NCI-H146 treated with DMSO at 0.1 percent for 48 hours (cell line): ENCODE measurements around the gene RBM19.

Source experiments
- DNase-seq: peaks from one replicate; lab custom pipeline; 2025; ENCODE audit not compliant: unreplicated experiment; lab: John Stamatoyannopoulos, UW

The RBM19 gene

DNA sequence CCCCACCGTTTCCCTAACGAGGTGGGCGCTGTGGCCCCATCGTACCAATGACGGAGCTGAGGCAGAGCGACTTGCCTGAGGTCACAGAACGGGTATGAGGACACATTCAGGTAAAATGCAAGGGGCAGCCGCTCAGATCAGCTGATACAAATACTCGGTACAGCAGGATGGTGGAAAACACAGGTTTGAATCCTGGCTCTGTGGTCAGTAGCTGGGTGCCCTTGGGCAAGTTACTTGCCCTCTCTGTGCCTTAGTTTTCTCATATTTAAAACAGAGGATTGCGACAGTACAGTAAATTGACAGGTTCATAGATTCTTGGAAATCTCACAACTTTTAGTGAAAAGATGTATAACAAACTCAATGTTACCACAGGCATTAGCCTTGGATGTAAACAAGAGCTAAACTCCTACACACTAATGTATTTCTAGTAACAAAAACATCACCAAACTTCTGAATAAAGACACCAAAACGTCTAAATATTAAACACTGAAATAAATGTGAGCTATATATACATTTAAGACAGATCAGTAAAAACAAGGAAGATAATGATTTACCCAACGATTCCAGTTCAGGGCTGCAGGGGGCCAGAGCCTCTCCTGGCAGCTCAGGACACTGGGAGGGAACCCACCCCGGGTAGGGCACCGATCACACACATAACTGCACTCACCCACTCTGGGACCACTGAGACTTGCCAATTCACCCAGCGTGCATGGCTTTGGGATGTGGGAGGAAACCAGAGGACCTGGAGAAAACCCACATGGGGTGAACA, 128.4 kb downstream of the RBM19 start:
- no peak for DNase-seq

DNA sequence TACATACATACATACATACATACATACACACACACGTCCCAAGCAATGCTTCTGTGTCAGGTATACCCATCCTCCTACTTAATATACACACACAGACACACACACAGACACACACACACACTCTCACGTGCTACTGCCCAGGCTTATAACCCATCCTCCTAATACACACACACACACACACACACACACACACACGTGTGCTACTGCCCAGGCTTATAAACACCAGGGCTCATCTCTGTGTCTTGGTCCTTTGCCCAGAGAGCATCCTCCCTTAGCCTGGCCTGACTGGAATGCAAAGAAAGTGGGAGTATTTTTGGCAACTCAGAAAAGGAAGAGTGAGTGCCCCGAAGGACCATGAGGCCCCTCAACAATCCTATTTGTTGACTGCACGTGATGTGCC, 129.0 kb downstream of the RBM19 start:
- no peak for DNase-seq

DNA sequence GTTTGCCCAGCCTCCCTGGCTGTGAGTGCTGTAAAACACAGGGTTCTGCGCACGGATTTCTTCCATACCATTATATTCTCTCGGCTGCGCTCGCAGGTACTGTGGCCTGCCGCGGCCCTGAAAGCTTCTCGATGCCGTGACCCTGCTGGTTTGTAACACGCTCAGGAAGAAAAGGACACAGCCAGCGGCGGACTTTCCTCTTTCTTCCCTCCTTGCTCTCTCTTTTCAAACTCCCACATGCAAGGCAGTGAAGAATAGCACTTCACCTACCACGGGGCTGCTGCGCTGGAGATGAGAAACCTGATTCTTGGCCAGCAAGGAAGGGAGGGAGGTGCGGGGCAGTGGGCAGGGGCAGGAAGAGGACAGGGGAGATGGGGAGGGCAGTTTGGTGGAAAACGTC, 130.2 kb downstream of the RBM19 start:
- no peak for DNase-seq

DNA sequence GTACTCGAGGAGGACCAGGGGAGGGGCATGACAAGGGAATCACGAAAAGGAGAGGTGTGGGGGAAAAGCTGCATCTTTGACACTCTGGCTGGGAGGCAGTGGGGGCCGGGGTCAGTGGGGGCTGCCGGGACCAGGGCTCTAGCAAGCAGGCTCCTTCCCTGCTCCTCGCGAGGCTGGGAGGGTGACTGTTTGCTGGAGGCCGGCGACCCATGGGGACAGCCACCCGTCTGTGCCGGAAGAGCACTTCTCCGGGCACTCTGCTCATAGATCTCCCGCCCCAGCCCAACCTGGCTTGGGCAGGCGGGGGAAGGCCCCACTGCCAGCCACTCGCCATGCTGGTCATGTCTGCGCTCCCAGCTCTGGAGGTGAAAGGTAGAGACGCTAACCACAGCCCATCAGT, 130.7 kb downstream of the RBM19 start:
- DNase-seq = no peak

DNA sequence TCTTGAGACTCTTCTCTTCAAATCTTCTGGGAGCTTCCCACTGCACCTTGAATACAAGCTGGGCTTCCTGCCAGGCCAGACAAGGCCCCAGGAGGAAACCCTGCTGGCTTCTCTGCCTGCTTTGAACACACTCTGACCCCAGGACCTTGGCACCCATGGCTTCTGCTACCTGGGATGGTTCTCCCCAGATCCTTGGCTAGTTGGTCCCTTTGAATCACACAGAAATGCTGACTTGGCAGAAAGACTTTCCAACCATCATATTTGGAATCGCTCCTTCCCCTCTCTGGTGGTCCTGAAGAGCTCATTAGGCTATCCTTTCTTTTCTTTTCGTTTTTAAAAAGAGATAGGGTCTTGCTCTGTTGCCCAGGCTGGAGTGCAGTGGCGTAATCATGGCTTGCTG, 132.7 kb downstream of the RBM19 start:
- no peak for DNase-seq

DNA sequence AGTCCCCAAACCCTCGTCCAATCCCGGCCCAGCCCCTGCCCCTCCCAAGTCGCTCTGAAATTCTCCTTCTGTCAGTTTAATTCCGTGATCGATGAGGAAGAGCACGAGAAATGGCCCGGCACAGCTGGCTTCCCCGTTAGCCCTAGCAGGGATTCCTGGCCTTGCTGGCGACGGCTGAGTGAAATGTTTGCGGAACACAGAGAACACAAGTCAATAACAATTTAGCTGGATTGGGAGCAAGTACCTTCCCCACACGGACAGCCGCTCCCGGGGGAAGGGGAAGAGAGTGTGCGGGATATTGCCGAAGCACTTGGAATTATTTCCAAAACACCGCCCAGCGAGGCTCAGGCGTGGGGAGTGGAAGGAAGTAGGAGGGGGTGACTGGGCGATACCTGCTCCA, 134.6 kb downstream of the RBM19 start:
- no peak for DNase-seq

DNA sequence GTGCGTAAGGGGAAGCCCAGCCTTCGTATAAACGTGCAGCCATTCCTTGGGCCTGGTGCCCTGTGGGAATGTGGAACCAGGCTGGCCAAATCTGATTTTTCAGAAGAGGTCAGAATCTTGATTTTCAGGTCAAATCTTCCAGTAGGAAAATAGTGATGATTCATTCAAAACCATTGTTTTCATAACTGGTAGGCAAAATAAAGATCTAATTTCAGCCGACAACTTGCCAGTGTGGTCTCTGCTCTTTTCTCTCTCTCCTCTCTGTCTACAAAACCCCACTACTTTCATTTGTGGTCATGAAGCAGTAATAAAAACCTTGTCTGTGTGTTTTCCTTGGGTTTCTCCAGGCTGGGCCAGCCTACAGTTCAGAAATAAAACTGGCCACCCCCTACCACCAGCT, 135.1 kb downstream of the RBM19 start:
- DNase-seq = no peak

DNA sequence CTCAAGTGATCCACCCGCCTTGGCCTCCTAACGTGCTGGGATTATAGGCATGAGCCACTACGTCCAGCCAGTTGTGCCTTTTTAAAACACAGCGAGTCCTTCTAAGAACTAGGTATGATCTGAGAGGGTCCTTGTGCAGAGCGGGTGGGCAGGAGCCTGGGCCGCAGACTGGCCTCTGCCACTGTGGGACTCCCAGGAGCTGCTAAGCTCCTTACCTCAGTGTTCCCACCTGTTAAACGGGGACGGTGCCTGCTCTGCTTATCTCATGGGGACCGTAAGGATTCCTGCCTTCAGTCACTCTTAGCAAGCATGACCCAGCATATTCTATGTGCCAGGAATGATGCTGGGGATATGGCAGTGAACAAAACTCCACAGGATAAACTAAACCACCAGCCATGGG, 136.9 kb downstream of the RBM19 start:
- DNase-seq = no peak

DNA sequence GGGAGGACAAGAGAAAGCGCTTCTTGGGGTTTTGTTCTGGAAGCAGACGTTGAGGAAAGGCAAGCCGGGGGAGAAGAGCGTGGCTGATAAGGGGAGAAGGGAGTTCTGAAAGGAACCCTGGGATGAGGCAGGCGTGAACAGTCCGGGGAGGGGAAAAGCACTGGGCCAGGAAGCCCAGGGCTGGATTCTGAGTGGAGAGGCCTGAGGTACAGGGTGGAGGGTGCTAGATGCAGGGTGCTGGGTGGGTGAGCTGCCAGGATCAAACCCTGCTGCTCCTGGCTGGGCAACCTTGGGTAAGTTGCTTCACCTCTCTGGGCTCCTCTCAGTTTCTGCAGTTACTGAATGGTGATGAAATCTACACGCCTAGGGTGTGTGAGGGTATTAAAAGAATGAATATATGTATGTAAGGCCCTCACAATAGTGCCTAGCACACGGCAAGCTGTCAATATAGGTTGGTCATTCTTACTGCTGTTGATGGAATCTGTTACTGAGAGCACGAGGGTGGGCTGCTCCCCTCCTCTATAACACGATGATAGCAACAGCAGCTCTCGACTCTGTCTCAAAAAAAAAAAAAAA, 138.5 kb downstream of the RBM19 start:
- no peak for DNase-seq

DNA sequence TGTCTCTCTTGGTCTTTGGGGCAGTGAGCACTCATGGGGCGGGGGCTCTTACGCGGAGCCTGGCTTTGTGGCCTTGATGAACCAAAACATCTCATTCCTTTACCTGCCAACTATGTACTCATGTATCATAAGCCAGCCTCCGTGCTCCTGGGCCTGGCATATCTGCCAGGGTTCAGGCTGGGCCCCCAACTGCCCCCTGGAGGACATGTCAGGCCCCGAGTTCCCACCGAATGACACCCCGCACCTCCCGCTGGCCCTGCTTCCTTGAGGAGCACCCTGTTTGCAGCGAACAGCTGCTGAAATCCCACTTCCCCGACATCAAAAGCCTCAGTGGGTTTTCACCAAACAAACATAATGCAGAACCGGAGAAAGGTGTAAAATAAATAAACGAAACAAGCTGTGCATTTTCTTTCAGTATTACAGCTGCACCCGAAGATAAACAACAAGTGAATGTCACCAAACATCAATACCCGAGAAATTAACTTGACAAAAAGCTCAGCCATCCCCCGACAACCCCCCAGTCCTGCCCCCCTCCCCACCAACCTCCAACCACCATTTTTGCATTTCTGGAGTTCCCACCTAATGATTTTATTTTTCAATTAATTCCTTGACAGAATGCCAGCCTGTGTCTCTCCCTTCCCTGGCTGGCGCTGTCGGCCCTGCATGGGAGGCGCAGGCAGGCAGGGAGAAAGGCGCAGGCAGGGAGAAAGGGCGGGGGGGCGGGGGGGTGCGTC, 139.2 kb downstream of the RBM19 start:
- no peak for DNase-seq

DNA sequence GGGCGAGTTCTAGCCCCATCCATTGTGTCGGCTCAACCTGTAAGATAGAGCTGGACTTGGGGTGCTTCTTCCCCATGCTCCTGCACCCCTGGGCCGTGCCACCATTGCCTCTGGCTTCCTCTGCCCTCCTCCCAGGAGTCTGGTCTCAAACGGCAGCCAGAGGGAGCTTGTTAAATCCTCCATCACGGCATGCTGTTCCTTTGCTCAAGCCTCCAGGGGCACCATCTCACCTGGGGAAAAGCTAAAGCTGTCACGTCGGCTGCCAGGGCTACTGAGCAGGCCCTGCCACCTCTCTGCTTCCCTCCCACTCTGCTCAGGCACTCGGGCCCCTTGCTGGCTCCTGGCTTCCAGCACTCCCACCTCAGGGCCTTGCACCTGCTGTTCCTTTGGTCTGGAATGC, 140.4 kb downstream of the RBM19 start:
- no peak for DNase-seq

DNA sequence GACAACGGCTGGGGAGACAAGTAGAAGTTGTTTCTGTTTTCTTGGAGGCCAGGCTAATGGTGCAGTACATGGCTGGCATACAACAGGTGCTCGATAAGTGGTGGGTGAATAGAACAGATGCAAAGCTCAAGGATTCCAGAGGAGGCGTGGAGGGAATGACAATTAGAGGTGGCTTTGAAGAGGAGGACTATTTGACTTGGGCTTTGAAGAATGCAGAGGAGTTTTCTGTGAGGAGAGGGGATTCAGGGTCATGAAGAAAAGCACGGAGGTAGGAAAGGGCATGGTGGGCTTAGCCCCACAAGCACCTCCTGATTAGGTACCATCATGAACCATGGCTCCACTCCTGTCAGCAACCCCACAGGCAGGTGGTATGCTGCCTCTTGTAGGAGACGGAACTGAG, 142.3 kb downstream of the RBM19 start:
- no peak for DNase-seq

DNA sequence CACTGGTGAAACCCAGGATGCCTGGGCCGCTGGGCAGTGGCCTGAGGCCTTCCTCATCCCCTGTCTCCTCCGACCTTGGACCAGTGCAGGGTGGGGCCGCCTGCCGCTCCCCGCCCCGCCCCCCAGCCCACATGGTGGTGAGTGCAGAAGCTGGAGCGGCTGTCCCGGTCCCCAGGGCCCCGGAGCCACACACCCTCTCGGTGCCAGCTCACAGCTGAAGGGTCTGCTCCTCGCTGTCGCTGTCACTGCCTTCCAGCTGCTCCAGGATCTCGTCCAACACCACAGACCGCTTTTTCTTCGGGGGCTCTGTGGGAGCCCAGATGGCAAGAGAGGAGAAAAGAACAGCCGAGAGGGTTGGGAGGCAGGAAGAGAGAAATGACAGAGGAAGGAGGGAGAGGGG, 143.1 kb downstream of the RBM19 start:
- no peak for DNase-seq

DNA sequence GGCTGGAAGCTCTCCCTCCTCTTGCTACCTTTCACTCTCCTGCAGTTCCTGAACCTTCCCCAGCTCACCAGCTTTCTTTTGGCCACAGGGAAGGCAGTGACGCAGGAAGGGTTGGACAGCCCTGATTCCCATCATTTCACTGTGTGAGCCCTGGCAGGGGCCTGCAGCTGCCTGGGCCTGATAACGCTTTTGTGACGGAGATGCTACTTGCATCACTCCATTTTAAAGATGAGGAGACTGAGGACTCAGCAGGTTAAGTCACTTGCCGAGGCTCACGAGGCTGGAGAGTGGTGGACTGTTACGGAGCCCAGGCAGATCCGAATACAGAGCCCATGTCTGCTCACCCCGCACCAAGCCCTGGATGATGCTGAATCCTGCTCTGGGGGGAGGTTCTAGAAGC, 145.3 kb downstream of the RBM19 start:
- no peak for DNase-seq

DNA sequence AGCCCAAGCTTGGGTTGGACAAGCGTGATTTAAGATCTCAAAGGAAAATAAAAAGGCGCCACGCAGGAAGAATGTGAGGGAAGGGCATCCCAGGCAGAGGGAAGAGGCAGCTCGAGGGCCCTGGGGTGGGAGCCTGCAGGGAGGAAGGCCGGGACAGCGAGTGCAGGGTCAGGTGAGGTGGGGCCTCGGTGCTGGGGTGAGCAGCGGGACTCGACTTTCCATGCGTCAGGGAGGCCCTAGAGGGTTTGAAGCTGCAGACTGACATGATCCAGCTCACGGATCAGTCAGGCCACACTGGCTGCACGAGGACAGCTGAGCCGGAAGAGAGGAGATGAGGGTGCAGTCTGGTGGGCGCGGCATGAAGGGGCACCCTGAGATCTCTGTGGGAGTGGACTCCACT, 145.8 kb downstream of the RBM19 start:
- no peak for DNase-seq

DNA sequence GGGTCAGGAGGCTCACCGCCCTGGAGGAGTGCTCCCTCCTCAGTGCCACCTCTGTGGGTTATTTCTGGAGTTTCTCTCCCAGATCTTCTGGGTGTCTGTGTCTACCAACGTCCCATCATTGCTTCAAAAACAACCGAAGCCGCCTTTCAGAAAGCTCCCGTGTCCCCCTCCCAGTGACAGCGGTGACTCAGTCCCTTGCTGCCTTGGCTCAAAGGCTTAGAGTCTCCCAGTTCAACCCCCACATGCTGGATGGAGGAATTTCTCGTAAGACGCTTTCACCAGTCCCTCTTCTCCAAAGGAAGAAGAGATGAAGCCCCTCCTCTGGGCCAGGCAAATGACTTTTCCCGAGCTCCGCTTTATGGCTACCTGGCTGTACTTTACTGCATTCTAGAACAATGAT, 146.6 kb downstream of the RBM19 start:
- DNase-seq = no peak

DNA sequence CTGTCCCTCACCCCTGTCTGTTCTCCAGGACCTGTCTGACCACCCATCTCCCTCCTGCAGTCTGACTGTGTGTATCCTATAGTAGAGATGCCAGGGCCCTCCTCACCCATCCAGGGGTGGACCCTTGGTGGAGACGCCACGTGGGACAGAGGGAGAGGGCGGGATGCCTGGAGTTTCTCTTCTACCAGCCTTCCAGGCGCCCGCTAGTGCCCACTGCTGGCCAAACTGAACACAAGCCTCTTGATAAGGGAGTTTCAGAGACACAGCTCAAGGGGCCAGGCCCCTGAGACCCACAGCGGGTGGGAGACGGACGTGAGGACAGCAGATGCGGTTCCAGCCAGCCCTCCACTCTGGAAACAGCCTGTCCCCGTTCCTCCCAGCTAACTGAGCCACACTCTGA, 147.3 kb downstream of the RBM19 start:
- DNase-seq = no peak

DNA sequence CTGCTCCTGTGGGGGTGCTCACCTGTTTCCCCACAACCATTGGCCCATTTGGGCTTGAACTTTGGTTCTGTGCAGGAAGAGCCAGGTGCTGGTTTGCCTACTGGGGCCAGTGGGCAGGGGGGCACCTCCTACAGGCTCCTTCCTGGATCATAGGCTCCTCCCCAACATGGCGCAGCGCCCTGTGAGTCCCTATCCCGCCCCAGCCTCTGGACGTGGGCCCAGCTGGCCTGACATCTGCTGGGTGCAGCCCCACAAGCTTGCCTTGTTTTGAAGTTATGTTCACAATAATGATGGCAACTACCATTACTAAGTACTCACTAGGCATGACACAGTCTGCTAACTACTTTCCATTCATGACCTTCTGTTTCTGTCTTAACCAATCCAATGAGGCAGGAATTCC, 147.8 kb downstream of the RBM19 start:
- no peak for DNase-seq

DNA sequence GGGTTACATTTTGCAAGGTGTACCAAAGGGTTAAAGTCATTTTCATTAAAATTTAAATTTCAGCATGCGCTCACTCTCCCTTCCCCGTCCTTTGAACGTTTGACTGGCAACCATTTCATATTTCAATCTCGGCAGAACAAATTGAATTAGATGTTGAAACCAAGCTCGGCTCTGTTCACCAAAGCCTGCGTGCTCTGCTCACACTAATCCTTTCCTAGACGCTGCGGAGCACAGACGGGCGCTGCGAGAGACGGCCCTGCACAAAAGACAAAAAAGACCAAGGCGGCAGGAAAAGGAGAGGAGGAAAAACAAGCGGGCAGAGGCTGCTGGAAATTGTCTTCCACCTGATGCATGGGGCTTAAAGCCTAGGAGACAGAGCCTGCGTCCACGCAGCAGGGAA, 149.3 kb downstream of the RBM19 start:
- DNase-seq = no peak

DNA sequence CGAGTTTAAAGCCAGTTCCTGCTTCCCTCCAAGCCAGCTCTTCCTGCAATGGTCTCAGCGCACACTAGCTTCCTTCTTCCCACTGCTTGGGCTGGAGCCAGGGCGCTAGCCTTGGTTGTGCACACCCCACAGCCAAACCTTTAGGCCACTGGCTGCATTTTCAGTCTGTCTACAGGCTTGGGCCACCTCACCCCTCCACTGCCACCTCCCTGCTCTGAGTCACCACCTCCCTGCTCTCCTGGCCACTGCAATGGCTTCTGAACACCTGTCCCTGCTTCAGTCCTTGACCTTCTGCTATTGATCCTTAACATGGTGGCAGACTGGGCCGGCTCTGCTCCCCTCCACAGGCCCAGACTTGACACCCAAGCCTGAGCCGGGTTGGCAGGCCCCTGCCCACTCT, 151.1 kb downstream of the RBM19 start:
- no peak for DNase-seq

DNA sequence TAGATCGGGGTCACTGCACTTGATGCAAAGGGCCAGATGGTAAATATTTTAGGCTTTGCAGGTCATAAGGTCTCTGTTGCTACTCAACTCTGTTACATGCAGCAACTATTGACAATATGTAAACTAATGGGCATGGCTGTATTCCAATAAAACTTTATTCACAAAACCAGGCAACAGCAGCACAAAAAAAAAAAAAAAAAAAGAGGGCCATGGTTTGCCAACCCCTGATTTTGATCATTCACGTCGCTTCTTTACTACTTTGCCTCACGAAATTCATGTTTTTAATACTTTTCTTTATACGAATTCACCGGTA, 152.9 kb downstream of the RBM19 start:
- DNase-seq = no peak

DNA sequence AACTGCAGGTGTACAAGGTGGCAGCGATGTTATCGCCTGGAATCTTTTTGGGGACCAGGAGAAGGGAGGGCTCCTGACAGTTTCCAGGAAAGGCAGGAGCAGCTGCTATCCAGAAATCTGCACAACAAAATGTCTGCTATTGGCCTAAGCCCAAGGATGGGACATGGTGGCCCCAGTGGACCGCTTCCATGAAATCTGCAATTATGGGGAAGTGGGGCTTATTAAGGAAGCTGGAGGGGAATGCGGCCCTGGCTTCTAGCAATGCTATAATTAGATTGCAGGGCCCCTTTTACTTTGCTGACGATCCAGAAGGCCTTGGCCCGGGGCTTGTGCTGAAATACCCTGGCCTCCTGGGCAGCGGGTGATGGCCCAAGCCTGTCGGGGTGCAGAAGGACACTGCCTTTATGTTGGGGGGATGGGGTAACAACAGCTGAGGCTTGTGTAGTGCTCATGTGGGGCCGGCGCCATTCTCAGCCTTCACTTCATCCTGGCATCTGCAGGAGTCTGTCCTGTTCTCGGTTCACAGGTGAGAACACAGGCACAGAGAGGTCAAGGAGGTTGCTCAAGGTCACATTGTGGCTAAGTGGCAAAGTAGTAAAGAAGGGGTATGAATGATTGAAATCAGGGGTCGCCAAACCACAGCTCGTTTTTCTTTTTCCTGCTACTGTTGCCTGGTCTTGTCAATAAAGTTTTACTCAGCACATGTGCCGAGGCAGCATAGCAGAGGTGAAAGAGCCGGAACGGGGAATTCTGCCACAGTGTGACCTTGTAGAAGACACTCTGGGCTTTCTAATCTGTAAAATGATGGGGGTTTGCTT, 153.5 kb downstream of the RBM19 start:
- no peak for DNase-seq
